ENCODE measurements around the gene KTI12.

DNA sequence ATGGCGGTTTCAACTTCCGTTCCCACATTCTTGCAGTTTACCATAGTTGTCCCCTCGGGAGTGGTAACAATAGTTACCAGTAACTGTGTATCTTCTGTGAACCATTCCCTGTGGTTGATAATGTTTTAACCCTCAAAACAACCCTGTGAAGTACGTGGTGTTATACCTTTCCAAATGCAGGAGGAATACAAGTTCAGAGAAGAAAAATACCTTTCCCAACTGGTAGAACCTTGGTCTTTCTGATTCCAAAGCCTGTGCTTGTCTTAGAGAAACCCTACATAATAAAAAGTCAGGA lies 23.3 kb upstream of the KTI12 start:
- TF ChIP-seq, protein P1, sequence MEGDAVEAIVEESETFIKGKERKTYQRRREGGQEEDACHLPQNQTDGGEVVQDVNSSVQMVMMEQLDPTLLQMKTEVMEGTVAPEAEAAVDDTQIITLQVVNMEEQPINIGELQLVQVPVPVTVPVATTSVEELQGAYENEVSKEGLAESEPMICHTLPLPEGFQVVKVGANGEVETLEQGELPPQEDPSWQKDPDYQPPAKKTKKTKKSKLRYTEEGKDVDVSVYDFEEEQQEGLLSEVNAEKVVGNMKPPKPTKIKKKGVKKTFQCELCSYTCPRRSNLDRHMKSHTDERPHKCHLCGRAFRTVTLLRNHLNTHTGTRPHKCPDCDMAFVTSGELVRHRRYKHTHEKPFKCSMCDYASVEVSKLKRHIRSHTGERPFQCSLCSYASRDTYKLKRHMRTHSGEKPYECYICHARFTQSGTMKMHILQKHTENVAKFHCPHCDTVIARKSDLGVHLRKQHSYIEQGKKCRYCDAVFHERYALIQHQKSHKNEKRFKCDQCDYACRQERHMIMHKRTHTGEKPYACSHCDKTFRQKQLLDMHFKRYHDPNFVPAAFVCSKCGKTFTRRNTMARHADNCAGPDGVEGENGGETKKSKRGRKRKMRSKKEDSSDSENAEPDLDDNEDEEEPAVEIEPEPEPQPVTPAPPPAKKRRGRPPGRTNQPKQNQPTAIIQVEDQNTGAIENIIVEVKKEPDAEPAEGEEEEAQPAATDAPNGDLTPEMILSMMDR (IDR thresholded peaks at IDR 0.05; ENCODE audit: low read length) = no peak
- no peak for TF ChIP-seq EZH2 (IDR thresholded peaks at IDR 0.05; ENCODE audit: borderline replicate concordance, low read length)

Measured in OCI-LY1 (cell line).